ENCODE data around the gene SORCS1.

Gene SORCS1

GRCh38 chr10:106777841-106778240 lies 386.7 kb downstream of the SORCS1 start:
- H3K9me3 ChIP-seq (ENCODE audit: control insufficient read depth, low read depth, low read length): no peaks in the 10 kb centered on the region
- H3K36me3 ChIP-seq (ENCODE audit: control insufficient read depth, low read depth, low read length): no peaks in the 10 kb centered on the region
- H3K9ac ChIP-seq (ENCODE audit: low read length): no peak overlapping the region
- no peak overlapping the region for H3K27ac ChIP-seq (ENCODE audit: low read length)
- H3K27me3 ChIP-seq (ENCODE audit: control insufficient read depth, insufficient read depth, low read length): no peaks in the 10 kb centered on the region
- no peak overlapping the region for H3K4me3 ChIP-seq (ENCODE audit: low read length)
- peaks cover 4% of the 10 kb centered on the region for H3K4me1 ChIP-seq (ENCODE audit: control insufficient read depth, low read depth, low read length)

DNA sequence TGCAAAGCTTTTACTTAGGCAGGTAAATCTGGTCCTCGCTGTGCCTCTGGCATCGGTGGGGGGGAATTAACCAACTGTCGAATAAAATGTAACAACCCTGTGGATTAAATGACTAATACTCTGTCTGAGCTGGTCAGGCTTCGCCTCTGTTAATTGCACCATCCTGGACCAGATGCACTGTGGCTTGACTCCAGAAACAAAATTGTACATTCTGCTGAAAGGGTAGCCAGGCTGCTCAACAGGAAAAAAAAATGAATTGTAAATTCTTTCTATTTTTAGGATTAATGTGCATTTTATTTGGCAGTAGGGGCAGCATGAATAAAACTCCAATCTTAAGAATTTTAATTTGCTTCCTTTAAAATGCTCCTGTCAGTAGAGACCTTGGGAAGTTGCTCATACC lies 389.4 kb downstream of the SORCS1 start:
- no peaks in the 10 kb centered on the region for H3K9me3 ChIP-seq (ENCODE audit: control insufficient read depth, low read depth, low read length)
- H3K36me3 ChIP-seq (ENCODE audit: control insufficient read depth, low read depth, low read length): no peaks in the 10 kb centered on the region
- H3K4me3 ChIP-seq (ENCODE audit: low read length): no peak overlapping the region
- peaks cover under 1% of the 10 kb centered on the region for H3K4me1 ChIP-seq (ENCODE audit: control insufficient read depth, low read depth, low read length)
- no peak overlapping the region for H3K9ac ChIP-seq (ENCODE audit: low read length)
- no peaks in the 10 kb centered on the region for H3K27me3 ChIP-seq (ENCODE audit: control insufficient read depth, insufficient read depth, low read length)
- no peak overlapping the region for H3K27ac ChIP-seq (ENCODE audit: low read length)

- Histone ChIP-seq H3K4me3 (ENCODE audit: low read length) (no peak overlapping the region), H3K27ac (ENCODE audit: low read length) (no peak overlapping the region), H3K36me3 (ENCODE audit: control insufficient read depth, low read depth, low read length) (no peaks in the 10 kb centered on the region), H3K9ac (ENCODE audit: low read length) (no peak overlapping the region), H3K4me1 (ENCODE audit: control insufficient read depth, low read depth, low read length) (peaks cover 3% of the 10 kb centered on the region), H3K9me3 (ENCODE audit: control insufficient read depth, low read depth, low read length) (no peaks in the 10 kb centered on the region), H3K27me3 (ENCODE audit: control insufficient read depth, insufficient read depth, low read length) (no peaks in the 10 kb centered on the region)
These were observed 391.5 kb downstream of the SORCS1 start for GRCh38 chr10:106772957-106773356.

DNA sequence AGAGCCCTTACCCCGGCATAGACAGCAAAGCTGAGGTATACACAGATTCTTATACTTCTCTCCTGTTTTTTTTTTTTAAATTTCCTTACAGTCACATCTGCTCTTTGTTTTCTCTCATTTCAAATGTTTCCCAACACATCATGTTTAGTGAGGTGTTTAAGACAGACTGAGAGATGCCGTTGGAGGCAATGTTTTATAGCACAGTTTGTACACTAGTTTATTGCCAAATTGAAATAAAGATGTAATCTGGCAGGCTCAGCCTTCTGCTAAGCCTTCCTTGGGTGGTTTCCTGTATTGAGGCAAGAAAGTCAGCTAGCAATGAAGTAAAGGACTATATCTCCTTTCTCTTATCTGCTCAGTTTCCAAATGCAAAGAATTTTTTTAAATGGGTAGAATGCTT lies 393.4 kb downstream of the SORCS1 start:
- H3K36me3 ChIP-seq (ENCODE audit: control insufficient read depth, low read depth, low read length): no peaks in the 10 kb centered on the region
- no peak overlapping the region for H3K9ac ChIP-seq (ENCODE audit: low read length)
- no peak overlapping the region for H3K27ac ChIP-seq (ENCODE audit: low read length)
- H3K27me3 ChIP-seq (ENCODE audit: control insufficient read depth, insufficient read depth, low read length): no peaks in the 10 kb centered on the region
- no peaks in the 10 kb centered on the region for H3K9me3 ChIP-seq (ENCODE audit: control insufficient read depth, low read depth, low read length)
- peaks cover 8% of the 10 kb centered on the region for H3K4me1 ChIP-seq (ENCODE audit: control insufficient read depth, low read depth, low read length)
- no peak overlapping the region for H3K4me3 ChIP-seq (ENCODE audit: low read length)

DNA sequence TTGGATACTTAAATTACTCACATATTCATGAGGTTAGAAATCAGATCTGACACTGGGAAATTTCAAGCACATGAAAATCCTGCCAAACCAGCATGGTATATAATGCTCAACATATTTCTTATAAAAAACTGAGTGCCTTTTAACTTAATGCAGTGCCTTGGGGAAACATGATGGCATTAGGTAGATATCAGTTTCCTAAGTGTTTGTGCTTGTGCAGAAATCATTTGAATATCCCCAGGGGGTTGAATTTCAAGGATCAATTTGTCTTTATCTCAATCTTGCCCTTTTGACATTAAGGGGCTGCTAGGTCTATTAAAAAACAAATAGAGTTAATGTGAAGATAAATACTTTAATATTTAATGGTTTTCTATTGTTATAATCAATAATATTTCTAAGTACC lies 396.3 kb downstream of the SORCS1 start:
- H3K27ac ChIP-seq (ENCODE audit: low read length): no peak overlapping the region
- peaks cover 17% of the 10 kb centered on the region for H3K4me1 ChIP-seq (ENCODE audit: control insufficient read depth, low read depth, low read length)
- no peak overlapping the region for H3K9ac ChIP-seq (ENCODE audit: low read length)
- no peak overlapping the region for H3K4me3 ChIP-seq (ENCODE audit: low read length)
- H3K9me3 ChIP-seq (ENCODE audit: control insufficient read depth, low read depth, low read length): no peaks in the 10 kb centered on the region
- H3K27me3 ChIP-seq (ENCODE audit: control insufficient read depth, insufficient read depth, low read length): no peaks in the 10 kb centered on the region
- H3K36me3 ChIP-seq (ENCODE audit: control insufficient read depth, low read depth, low read length): no peaks in the 10 kb centered on the region

DNA sequence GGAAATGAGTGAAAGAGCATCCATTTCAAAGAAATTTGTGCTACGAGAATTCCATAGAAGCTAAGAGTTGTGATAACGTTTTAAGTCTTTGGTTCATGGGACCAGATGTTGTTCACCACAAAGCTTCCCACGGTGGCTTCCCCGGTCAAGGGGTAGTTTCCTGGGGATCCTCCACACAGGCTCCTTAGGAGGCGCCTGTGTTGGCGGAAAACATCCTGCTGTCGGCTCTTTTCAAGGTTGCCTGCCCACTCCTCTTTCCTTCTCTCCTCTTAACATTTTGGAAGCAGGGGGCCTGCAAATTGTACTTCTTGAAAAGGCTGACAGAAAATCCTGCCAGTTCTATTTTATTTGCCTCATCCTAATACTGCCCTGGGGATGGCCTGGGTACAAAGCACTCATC lies 398.6 kb downstream of the SORCS1 start:
- Histone ChIP-seq H3K9me3 (ENCODE audit: control insufficient read depth, low read depth, low read length) (no peaks in the 10 kb centered on the region), H3K27me3 (ENCODE audit: control insufficient read depth, insufficient read depth, low read length) (no peaks in the 10 kb centered on the region), H3K36me3 (ENCODE audit: control insufficient read depth, low read depth, low read length) (no peaks in the 10 kb centered on the region), H3K27ac (ENCODE audit: low read length) (no peak overlapping the region), H3K4me3 (ENCODE audit: low read length) (no peak overlapping the region), H3K4me1 (ENCODE audit: control insufficient read depth, low read depth, low read length) (peaks cover 17% of the 10 kb centered on the region), H3K9ac (ENCODE audit: low read length) (no peak overlapping the region)

DNA sequence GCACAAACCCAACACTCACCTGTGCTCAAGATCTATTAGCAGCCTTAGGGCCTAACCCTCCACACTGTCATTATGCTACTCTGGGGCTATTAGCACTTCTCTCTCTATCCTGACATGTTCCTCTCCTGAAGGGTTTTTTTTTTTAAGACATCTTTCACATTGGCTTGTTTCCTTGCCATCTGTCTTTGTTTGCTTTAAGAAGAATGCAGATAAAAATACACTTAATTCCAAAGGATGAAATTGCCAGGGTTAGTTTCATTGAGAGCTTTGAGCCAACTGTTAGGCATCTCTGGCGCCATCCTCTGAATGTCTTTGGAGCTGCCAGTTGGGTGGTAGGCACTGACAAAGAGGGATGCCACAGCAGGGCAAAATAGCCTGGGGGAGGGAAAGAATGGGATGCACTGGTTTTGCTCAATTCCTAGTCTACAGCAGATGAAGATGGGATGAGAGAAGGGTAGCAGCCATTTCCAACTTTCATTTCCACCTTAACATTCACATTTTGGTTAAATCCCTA lies 399.2 kb downstream of the SORCS1 start:
- Histone ChIP-seq H3K9ac (ENCODE audit: low read length) (no peak overlapping the region), H3K27ac (ENCODE audit: low read length) (no peak overlapping the region), H3K4me1 (ENCODE audit: control insufficient read depth, low read depth, low read length) (peaks cover 17% of the 10 kb centered on the region), H3K9me3 (ENCODE audit: control insufficient read depth, low read depth, low read length) (no peaks in the 10 kb centered on the region), H3K4me3 (ENCODE audit: low read length) (no peak overlapping the region), H3K36me3 (ENCODE audit: control insufficient read depth, low read depth, low read length) (no peaks in the 10 kb centered on the region), H3K27me3 (ENCODE audit: control insufficient read depth, insufficient read depth, low read length) (no peaks in the 10 kb centered on the region)

- Histone ChIP-seq H3K4me3 (ENCODE audit: low read length) (no peak overlapping the region), H3K27ac (ENCODE audit: low read length) (no peak overlapping the region)
These were observed 400.1 kb downstream of the SORCS1 start for GRCh38 chr10:106764360-106764759.

GRCh38 chr10:106761906-106762305 lies 402.6 kb downstream of the SORCS1 start:
- Histone ChIP-seq H3K36me3 (ENCODE audit: control insufficient read depth, low read depth, low read length) (no peaks in the 10 kb centered on the region), H3K4me3 (ENCODE audit: low read length) (no peak overlapping the region), H3K27ac (ENCODE audit: low read length) (no peak overlapping the region), H3K9ac (ENCODE audit: low read length) (no peak overlapping the region), H3K9me3 (ENCODE audit: control insufficient read depth, low read depth, low read length) (no peaks in the 10 kb centered on the region), H3K4me1 (ENCODE audit: control insufficient read depth, low read depth, low read length) (peaks cover 14% of the 10 kb centered on the region), H3K27me3 (ENCODE audit: control insufficient read depth, insufficient read depth, low read length) (no peaks in the 10 kb centered on the region)

More at GRCh38 chr10:106764360-106764759, 400.1 kb downstream of the SORCS1 start:
- Histone ChIP-seq H3K36me3 (ENCODE audit: control insufficient read depth, low read depth, low read length) (no peaks in the 10 kb centered on the region), H3K4me1 (ENCODE audit: control insufficient read depth, low read depth, low read length) (peaks cover 17% of the 10 kb centered on the region), H3K27me3 (ENCODE audit: control insufficient read depth, insufficient read depth, low read length) (no peaks in the 10 kb centered on the region), H3K9me3 (ENCODE audit: control insufficient read depth, low read depth, low read length) (no peaks in the 10 kb centered on the region), H3K9ac (ENCODE audit: low read length) (no peak overlapping the region)

GRCh38 chr10:106757521-106757920 lies 407.0 kb downstream of the SORCS1 start:
- Histone ChIP-seq H3K4me3 (ENCODE audit: low read length) (no peak overlapping the region), H3K27ac (ENCODE audit: low read length) (no peak overlapping the region), H3K9ac (ENCODE audit: low read length) (no peak overlapping the region), H3K4me1 (ENCODE audit: control insufficient read depth, low read depth, low read length) (no peaks in the 10 kb centered on the region), H3K36me3 (ENCODE audit: control insufficient read depth, low read depth, low read length) (no peaks in the 10 kb centered on the region), H3K9me3 (ENCODE audit: control insufficient read depth, low read depth, low read length) (no peaks in the 10 kb centered on the region), H3K27me3 (ENCODE audit: control insufficient read depth, insufficient read depth, low read length) (no peaks in the 10 kb centered on the region)

DNA sequence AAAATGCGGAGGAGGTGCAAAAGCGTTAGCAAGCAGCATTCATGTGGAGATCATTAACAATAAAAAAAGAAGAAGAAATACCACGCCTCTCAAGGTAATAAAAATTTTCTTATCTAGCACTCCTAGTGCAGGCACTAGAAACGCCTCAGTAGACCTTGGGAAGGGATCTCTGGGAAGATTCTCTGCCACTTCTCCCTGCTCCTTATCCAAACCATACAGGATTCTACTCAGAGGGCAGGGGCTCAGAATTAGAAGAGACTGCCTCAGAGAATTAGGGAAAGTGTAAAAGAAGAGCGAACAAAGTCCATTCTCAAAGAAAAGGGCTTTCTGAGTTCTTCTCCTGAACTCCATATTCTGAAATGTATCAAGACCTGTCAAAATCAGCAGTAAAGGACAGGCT lies 413.4 kb downstream of the SORCS1 start:
- Histone ChIP-seq H3K36me3 (ENCODE audit: control insufficient read depth, low read depth, low read length) (no peaks in the 10 kb centered on the region), H3K9me3 (ENCODE audit: control insufficient read depth, low read depth, low read length) (no peaks in the 10 kb centered on the region), H3K27me3 (ENCODE audit: control insufficient read depth, insufficient read depth, low read length) (no peaks in the 10 kb centered on the region), H3K27ac (ENCODE audit: low read length) (no peak overlapping the region), H3K4me1 (ENCODE audit: control insufficient read depth, low read depth, low read length) (no peaks in the 10 kb centered on the region), H3K9ac (ENCODE audit: low read length) (no peak overlapping the region), H3K4me3 (ENCODE audit: low read length) (no peak overlapping the region)

GRCh38 chr10:106746868-106747267 lies 417.6 kb downstream of the SORCS1 start:
- Histone ChIP-seq H3K36me3 (ENCODE audit: control insufficient read depth, low read depth, low read length) (no peaks in the 10 kb centered on the region), H3K9ac (ENCODE audit: low read length) (no peak overlapping the region), H3K27me3 (ENCODE audit: control insufficient read depth, insufficient read depth, low read length) (no peaks in the 10 kb centered on the region), H3K4me1 (ENCODE audit: control insufficient read depth, low read depth, low read length) (no peaks in the 10 kb centered on the region), H3K27ac (ENCODE audit: low read length) (no peak overlapping the region), H3K4me3 (ENCODE audit: low read length) (no peak overlapping the region), H3K9me3 (ENCODE audit: control insufficient read depth, low read depth, low read length) (no peaks in the 10 kb centered on the region)
